Measurements from ENCODE around the gene SMAD6.
A peak's percentile ranks its signal among the peaks of the same experiment; 100 is the strongest.

SMAD6 gene

DNA sequence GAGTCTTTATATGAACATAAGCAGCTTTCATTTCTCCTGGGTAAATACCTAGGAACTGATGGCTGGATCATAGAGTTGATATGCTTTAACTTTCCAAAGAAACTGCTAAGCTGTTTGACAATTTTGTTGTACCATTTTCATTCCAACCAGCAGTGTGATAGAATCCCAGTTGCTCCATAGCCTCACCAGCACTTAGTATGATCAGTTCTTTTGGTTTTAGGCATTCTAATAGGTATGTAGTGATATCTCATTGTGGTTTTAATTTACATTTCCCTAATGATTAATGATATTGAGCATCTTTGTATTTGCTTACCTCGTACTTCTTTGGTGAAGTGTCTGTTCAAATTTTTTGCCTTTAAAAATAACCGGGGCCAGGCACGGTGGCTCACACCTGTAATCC lies 38.4 kb upstream of the SMAD6 start:
- no peak for TF ChIP-seq GATA3 (IDR thresholded peaks at IDR 0.05; ENCODE audit: low read depth, low read length)
- TF ChIP-seq GATA2 (IDR thresholded peaks at IDR 0.05; ENCODE audit: low read depth, low read length) = no peak

DNA sequence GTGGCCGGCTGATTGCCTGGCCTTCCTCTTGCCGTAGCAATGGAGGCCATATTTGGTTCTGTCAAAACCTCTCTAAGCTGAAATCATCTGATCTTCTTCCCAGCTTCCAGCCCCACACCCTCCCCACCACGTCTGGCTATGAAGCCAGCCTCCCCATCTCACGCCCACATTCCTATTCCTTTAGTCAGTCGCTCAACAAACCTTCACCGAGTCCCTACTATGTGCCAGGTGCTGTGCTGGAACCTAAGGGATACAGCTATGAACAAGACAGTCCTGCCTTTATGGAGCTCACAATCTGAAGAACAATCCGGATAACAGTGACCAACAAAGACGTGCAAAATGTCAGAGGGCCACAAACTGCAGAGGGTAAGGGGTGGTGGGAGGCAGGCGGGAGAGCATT lies 31.9 kb upstream of the SMAD6 start:
- TF ChIP-seq GATA3 (IDR thresholded peaks at IDR 0.05; ENCODE audit: low read depth, low read length) (no peak), GATA2 (IDR thresholded peaks at IDR 0.05; ENCODE audit: low read depth, low read length) (no peak)

DNA sequence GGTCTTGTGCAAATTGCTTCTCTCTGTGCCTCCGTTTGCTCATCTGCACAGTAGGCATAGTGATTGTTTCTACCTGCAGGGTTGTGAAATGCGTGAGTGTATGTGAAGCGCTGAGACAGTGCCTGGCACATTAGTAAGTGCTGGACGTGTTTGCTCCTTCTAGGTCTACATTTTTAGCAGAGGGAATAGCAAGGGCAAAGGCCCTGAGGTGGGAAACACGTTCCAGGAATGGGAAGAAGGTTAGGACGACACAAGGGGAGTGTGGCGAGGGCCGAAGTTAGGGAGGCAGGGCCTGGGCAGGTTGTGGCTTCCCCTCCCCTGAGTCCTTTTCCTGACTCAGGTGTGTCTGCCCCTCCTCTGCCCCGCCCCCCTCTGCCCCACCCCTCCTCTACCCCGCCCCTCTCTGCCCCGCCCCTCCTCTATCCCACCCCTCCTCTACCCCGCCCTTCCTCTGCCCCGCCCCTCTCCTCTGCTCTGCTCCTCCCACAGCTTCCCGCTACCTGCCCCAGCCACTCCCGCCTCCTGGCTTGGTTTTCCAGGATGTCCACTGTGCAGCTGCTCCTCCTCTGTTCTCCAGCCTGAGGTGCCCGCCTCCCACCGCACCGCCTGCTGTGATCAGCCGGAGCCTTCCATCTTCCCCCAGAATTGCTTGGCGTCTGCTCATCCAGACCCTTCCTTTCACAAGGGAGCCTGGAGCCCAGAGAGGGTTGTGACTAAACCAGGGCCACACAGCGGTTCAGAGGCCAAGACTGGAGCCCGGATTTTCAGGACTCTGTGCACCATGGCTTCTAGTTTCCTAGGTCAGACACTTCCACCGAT lies 31.1 kb upstream of the SMAD6 start:
- TF ChIP-seq GATA2 (IDR thresholded peaks at IDR 0.05; ENCODE audit: low read depth, low read length) = no peak
- TF ChIP-seq GATA3 (IDR thresholded peaks at IDR 0.05; ENCODE audit: low read depth, low read length) = no peak

DNA sequence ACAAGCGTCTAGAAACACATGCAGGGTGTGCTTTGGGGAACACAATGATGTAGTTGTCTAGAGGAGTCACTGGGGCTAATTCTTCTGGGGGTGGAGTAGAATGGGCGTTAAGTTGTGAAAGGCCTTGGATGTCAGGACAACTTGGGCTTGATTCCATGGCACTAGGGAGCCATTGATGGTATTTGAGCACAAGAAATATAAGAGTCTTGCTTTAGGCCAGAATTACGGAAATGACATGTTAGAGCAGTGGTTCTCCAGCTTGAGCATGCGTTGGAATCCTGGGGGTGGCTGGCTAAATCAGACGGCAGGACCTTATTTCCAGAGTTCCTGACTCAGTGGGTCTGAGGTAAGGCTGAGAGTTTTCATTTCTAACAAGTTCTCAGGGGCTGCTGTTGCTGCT lies 29.2 kb upstream of the SMAD6 start:
- TF ChIP-seq GATA2 (IDR thresholded peaks at IDR 0.05; ENCODE audit: low read depth, low read length) (no peak), GATA3 (IDR thresholded peaks at IDR 0.05; ENCODE audit: low read depth, low read length) (no peak)

DNA sequence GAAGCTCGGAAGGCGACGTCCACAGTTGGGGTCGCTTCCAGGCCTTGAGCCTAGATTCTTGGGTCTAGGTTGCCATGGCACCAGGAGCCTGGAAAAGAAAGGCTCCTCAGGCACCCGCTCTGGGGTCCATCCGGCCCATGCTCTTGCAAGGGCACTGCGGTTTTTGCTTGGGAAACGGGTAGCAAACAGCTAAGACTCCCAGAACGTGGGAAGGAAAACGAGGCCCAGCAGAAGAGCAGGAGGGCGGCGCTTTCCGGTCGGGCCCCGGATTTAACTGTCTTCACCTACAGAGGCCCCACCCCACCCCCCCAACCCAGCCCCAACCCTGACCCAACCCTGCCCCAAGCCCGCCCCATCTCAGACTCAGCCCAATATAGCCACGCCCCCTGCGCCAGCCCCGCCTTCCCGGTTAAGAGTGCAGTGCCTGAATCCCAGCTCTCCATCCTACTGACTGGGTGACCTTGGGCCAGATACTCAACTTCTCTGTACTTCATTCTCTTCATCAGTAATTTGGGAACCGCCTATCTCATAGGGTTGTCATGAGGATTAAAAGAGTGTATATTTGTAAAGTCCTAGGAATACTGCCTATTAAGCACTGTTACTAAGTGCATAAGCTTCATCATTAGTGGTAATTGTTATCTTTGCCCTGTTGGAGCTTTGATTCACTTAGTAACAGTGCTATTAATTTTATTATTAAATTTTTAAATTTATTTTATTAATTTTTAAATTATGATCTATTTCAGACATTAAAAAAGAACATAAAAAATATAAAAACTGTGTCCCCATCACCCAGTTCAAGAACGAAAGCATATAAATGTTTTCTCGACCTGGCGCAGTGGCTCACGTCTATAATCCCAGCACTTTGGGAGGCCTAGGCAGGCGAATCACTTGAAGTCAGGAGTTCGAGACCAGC lies 28.4 kb upstream of the SMAD6 start:
- TF ChIP-seq GATA3 (IDR thresholded peaks at IDR 0.05; ENCODE audit: low read depth, low read length) (no peak), GATA2 (IDR thresholded peaks at IDR 0.05; ENCODE audit: low read depth, low read length) (no peak)

DNA sequence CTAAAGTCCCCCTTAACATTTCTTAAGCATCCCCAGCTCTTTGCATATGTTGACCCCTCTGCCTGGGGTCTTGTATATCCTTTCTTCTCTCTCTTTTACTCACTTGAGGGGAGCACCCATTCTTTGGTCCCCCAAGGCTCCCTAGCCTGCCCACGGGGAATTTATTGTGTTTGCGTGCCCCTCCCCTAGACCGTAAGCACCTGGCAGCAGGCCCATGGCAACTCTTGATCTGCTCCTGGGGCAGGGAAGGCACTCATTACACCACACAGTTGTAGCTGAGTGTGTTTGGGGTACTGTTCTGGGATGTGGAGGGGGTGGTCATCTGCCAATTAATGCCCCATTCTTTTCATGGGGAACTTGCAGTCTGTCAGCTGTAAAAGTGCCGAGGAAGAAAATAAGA lies 27.3 kb upstream of the SMAD6 start:
- no peak for TF ChIP-seq GATA2 (IDR thresholded peaks at IDR 0.05; ENCODE audit: low read depth, low read length)
- no peak for TF ChIP-seq GATA3 (IDR thresholded peaks at IDR 0.05; ENCODE audit: low read depth, low read length)

DNA sequence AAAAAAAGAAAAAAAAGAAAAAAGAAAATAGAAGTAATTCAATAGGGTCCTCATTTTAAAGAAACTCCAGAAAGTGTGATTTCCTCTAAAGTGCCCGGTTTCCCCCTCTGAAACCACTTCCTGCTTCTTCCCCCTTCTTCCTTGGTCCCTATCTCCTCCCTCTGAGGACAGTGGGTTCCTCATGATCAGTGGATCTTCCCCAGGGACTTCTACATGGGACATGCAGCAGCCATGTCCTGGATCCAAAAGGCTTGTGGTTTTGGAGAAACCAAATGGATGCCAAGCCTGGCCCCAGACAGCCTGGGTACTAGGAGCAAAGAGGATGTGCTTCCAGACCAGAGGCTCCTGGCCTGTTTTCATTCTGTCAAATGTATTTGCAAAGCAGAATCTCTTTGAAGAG lies 26.6 kb upstream of the SMAD6 start:
- TF ChIP-seq GATA3 (IDR thresholded peaks at IDR 0.05; ENCODE audit: low read depth, low read length) = no peak
- no peak for TF ChIP-seq GATA2 (IDR thresholded peaks at IDR 0.05; ENCODE audit: low read depth, low read length)

DNA sequence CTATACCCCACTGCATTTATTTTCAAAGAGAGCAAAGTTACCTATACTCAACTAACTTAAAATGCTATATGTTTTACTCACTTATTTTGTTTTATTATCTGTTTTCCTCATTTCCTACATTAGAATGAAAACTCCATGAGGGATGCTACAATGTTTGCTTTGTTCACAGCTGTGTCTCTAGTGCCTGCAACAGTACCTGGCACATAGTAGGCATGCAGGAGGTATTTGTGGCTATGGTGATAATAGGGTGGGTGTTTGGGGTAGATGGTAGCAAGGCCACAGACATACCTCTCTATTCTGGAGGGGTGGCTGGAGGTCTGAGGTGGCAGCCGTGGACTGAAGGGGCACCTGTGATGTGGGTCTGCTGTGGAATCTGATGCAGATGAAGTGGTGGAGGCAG lies 24.7 kb upstream of the SMAD6 start:
- TF ChIP-seq GATA3 (IDR thresholded peaks at IDR 0.05; ENCODE audit: low read depth, low read length) = no peak
- no peak for TF ChIP-seq GATA2 (IDR thresholded peaks at IDR 0.05; ENCODE audit: low read depth, low read length)

DNA sequence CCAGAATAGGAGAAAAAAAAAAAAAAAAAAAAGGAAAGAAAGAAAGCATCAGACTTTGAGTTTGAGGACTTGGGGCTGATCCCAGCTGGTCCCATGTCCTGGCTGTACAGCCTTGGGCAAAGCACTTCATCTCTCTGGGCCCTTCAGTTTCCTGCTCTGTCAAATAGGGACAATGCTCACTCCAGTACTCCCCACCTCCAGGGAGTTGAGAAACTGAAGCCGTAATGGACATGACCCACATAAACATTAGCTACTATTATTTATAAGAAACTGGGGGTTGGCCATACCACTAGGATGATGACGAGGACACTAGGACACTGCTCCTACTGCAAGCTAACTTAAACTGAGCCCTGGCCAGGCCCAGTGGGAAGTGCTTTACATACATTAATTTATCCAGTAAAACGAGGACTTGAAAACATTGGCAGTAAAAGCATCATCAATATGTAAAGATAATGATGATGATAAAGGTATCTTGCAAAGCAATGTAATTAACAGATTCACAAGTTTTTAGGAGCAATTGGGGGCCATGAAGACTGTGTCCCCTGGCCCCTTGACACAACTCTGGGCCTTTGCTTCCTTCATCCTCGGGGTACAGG lies 22.9 kb upstream of the SMAD6 start:
- TF ChIP-seq GATA2 (IDR thresholded peaks at IDR 0.05; ENCODE audit: low read depth, low read length) = no peak
- no peak for TF ChIP-seq GATA3 (IDR thresholded peaks at IDR 0.05; ENCODE audit: low read depth, low read length)

DNA sequence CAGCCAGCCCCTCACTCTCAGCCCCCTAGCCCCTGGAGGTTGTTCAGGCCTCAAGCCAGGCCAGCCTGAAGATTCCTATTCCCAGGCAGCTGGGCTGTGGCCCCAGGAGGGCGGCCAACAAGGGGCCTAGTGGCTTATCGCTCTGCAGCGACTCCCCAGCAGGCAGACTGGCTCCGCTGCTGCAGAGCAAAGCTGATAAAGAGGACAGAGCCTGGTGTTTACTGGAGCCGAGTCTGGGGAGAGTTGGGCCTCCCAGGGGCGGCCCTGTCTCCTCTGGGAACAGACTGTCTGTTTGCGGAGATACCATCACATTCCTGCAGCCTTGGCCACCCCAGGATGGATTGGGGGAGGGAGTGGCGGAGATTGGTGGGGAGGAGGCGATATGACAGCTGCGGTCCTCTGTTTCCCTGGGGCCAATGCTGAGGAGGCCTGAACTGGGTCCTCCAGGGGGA lies 22.4 kb upstream of the SMAD6 start:
- TF ChIP-seq GATA2 (IDR thresholded peaks at IDR 0.05; ENCODE audit: low read depth, low read length) (peak; percentile 96), GATA3 (IDR thresholded peaks at IDR 0.05; ENCODE audit: low read depth, low read length) (peak; percentile 66)

DNA sequence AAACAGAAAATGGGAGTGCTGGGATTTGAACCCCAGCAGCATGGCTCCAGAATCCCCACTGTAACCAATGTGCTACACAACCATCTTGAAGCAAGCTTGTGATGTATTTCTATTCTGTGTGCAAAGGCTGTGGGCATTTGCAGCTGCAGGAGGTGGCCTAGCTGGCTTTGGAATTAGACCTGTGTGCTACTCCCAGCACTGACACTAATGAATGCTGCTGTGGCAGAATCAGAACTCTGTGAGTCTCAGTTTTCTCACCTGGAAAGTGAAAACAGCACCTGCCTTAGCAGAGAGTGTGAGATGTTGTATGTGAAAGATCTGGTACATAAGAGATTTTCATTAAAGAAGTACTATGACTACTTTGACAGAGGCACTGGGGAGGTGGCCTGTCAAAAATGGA lies 21.5 kb upstream of the SMAD6 start:
- no peak for TF ChIP-seq GATA3 (IDR thresholded peaks at IDR 0.05; ENCODE audit: low read depth, low read length)
- TF ChIP-seq GATA2 (IDR thresholded peaks at IDR 0.05; ENCODE audit: low read depth, low read length) = no peak

DNA sequence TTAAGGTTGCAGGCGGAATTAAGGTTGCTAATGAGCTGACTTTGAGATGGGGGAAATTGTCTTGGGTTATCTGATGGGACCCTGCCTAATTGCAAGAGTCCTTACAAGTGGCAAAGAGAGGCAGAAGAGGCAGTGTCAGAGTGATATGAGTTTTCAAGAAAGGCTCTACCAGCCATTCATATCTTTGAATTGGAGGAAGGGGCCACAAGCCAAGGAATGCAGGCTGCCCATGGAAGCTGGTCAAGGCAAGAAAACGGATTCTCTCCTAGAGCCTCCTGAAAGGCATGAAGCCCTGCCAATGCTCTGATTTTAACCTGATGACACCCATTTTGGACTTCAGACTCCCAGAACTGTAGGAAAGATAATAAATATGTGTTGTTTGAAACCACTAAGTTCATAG lies 20.6 kb upstream of the SMAD6 start:
- TF ChIP-seq GATA3 (IDR thresholded peaks at IDR 0.05; ENCODE audit: low read depth, low read length) (no peak), GATA2 (IDR thresholded peaks at IDR 0.05; ENCODE audit: low read depth, low read length) (no peak)

DNA sequence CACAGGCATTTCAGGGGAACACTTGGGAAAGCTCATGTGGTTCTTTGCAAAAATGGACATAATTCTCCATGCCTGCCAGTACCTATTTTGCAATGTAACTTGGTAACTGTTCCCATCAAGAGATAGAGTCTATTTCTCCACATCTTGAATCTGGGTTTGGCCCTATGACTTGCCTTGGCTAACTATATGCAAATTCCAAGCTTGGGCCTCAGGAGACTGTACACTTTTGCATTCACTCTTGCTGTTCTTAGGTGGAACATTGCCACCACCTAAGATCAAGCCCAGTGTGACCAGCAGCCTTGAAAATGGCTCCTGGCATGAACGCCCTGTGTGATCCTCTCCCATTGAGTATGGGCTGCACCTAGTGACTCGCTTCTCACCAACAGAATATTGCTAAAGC lies 19.8 kb upstream of the SMAD6 start:
- TF ChIP-seq GATA2 (IDR thresholded peaks at IDR 0.05; ENCODE audit: low read depth, low read length) = no peak
- TF ChIP-seq GATA3 (IDR thresholded peaks at IDR 0.05; ENCODE audit: low read depth, low read length) = no peak

DNA sequence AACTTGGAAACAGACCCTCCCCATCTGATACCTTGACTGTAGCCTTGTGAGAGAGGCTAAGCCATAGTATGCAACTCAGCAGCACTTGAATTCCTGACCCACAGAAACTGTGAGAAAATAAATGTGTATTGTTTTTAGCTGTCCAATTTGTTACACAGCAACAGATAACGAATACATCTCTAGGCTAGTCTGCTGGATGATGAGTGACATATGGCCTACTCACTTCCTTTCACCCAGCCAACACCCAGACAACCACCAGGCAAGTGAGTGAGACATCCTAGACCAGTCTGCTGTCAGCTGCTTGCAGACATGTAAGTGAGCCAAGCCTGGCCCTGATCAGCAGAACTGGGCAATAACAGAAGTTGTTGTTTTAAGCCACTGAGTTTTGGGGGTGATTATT lies 19.2 kb upstream of the SMAD6 start:
- TF ChIP-seq GATA3 (IDR thresholded peaks at IDR 0.05; ENCODE audit: low read depth, low read length) (no peak), GATA2 (IDR thresholded peaks at IDR 0.05; ENCODE audit: low read depth, low read length) (no peak)
